Caco-2 (cell line): ENCODE measurements around the gene TLCD5. TPM values are rescaled to one million over a fixed set of nuclear protein-coding genes. Genes with fewer than 3 reads are reported as not detected.

Experiments
- BruUV-seq: library from RNA; stranded (reverse); fragments of 400-500 nt; replicated peaks from 2 replicates; lab custom pipeline; 2021; lab: Mats Ljungman, UMichigan
- CTCF ChIA-PET: fragments of 300-600 bp; sonication (Branson Sonifier 250); formaldehyde crosslinking; loops from one replicate; lab custom pipeline; 2022; ENCODE audit warnings: antibody characterized with exemption; lab: Charles Lee
- POLR2A ChIA-PET: fragments of 300-600 bp; sonication (Branson Sonifier 250); formaldehyde crosslinking; loops from one replicate; lab custom pipeline; 2022; ENCODE audit warnings: antibody characterized with exemption; lab: Charles Lee
- DNase-seq, 2 experiments: peaks; one replicate each; pipeline versions ENCODE4 v3.0.0 to v3.0.0-alpha.2; 2020 to 2022
- H3K27me3 ChIP-seq: replicated peaks from 2 replicates; pipeline ENCODE4 v1.6.0; 2011; ENCODE audit warnings: low read length; ENCODE audit not compliant: control insufficient read depth, insufficient read depth
- H3K36me3 ChIP-seq: 2 replicates; pipeline ENCODE4 v1.5.1; 2011; ENCODE audit warnings: low read length; ENCODE audit not compliant: control insufficient read depth, insufficient read depth
- H3K4me1 ChIP-seq: fragments of 250-450 bp; sonication (Bioruptor Pico); 2 replicates; pipeline ENCODE4 v1.5.1; 2020; ENCODE audit warnings: mild to moderate bottlenecking
- H3K4me3 ChIP-seq: 2 replicates; pipeline ENCODE4 v1.5.1; 2011; ENCODE audit warnings: low read depth, mild to moderate bottlenecking, control low read depth, low read length
- H3K9me3 ChIP-seq: fragments of 250-450 bp; sonication (Bioruptor Pico); 2 replicates; pipeline ENCODE4 v1.5.1; 2020; ENCODE audit warnings: mild to moderate bottlenecking, moderate library complexity
- H3K27ac Mint-ChIP-seq: one replicate; pipeline ENCODE4 v1.8.0; 2022; ENCODE audit warnings: mixed read lengths; ENCODE audit not compliant: unreplicated experiment
- H3K27me3 Mint-ChIP-seq: one replicate; pipeline ENCODE4 v1.8.0; 2022; ENCODE audit warnings: mixed read lengths; ENCODE audit not compliant: insufficient read depth, unreplicated experiment
- H3K36me3 Mint-ChIP-seq: one replicate; pipeline ENCODE4 v1.8.0; 2022; ENCODE audit warnings: mild to moderate bottlenecking, mixed read lengths; ENCODE audit not compliant: insufficient read depth, unreplicated experiment
- H3K4me1 Mint-ChIP-seq: one replicate; pipeline ENCODE4 v1.8.0; 2022; ENCODE audit warnings: low read depth, mixed read lengths; ENCODE audit not compliant: unreplicated experiment
- H3K4me3 Mint-ChIP-seq: one replicate; pipeline ENCODE4 v1.8.0; 2022; ENCODE audit warnings: mild to moderate bottlenecking, moderate library complexity, mixed read lengths; ENCODE audit not compliant: unreplicated experiment
- H3K9me3 Mint-ChIP-seq: one replicate; pipeline ENCODE4 v1.8.0; 2022; ENCODE audit warnings: mixed read lengths; ENCODE audit not compliant: unreplicated experiment
- CTCF ChIP-seq, 2 experiments: fragments of 200-600 bp in 1 of 2; IDR thresholded peaks; 1 replicate in 1 of 2; 2 replicates in 1 of 2; pipeline versions ENCODE4 v1.5.1 to v1.8.0; 2011 to 2022; ENCODE audit warnings: antibody characterized with exemption in 1 of 2, control low read depth in 1 of 2, inconsistent platforms in 1 of 2, low read depth in 1 of 2, low read length in 1 of 2, mild to moderate bottlenecking in 1 of 2, moderate library complexity in 1 of 2; ENCODE audit not compliant: insufficient read depth in 1 of 2, severe bottlenecking in 1 of 2, unreplicated experiment in 1 of 2
- intact Hi-C: fragments of 100-400 bp; cut with micrococcal nuclease; formaldehyde crosslinking; loops from one replicate; pipeline ENCODE4 v1.10.0; 2022; ENCODE audit not compliant: unreplicated experiment
- total RNA-seq: library from RNA; stranded (reverse); gene quantifications from 2 replicates; pipeline ENCODE4 v1.2.3, GENCODE V29; 2022

The TLCD5 gene
- total RNA-seq, 1 experiment from 2014 or later: 11.8 TPM

DNA sequence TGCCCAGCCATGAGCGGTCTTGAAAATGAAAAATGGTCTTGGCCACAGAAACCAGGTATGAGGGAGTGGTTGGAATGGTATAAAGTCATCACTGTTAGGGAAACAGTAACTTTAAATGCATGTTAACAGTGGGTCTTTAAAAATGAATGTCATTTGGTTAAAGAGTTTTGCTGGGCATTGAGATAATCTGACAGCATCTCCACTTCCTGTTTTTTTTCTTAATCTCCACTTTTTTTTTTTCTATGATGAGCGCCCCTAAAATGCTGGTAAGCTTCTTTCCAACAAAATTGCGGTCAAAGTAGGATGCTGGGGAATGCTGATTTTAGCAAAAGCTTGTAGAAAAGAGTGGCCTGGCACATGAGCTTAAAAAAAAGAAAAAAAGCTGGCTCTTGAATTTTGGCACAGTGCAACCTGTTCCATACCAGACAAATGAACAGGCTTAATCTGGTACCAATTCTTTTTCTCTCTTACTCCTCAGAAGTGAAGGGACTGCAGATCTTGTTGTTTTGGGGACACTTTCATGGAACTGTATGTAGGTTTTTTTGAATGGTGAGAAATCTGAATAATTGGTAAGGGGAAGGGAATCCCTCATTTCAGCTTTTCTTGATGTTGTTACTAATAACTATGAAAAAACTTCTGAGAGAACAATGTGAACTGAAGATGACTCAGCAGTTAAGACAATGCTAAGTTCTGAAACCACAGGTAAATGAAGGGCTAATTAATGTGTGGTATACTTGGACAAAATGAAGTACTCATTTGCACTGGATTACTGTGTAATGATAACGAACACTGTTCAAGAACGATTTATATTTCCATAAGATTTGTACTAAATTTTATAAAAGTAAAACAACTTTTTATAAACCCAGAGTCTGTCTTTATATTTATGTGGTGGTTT is 8.0 kb downstream of the TLCD5 start:
- H3K4me1 ChIP-seq: peaks cover 14% of the 10 kb centered on the region
- no peak for DNase-seq
- no peak overlapping the region for H3K4me3 Mint-ChIP-seq
- CTCF ChIA-PET: interaction anchor here (0.7 to 1.5 kb wide), 2 partner anchors 30 to 167 kb away, joined by 4 to 7 read pairs; no protein-coding TSS in a partner anchor
- no peak overlapping the region for H3K4me3 ChIP-seq
- POLR2A ChIA-PET: interaction anchor here (0.7 kb wide), 1 partner anchor 150 kb away, joined by 5 read pairs; no protein-coding TSS in a partner anchor
- H3K9me3 ChIP-seq: no peaks in the 10 kb centered on the region
- H3K9me3 Mint-ChIP-seq: no peaks in the 10 kb centered on the region
- no peaks in the 10 kb centered on the region for H3K27me3 Mint-ChIP-seq
- intact Hi-C loops: loop anchor here (5.0 kb wide), 1 partner anchor 354 kb away; no protein-coding TSS in a partner anchor
- no TSS peak for BruUV-seq
- TF ChIP-seq CTCF (IDR thresholded peaks at IDR 0.05; ENCODE audit: insufficient read depth in 1 of 2, low read depth in 1 of 2, low read length in 1 of 2, severe bottlenecking in 1 of 2, unreplicated experiment in 1 of 2): no peak
- no peaks in the 10 kb centered on the region for H3K27me3 ChIP-seq
- H3K36me3 Mint-ChIP-seq: peaks cover 17% of the 10 kb centered on the region
- no peak overlapping the region for H3K27ac Mint-ChIP-seq
- H3K4me1 Mint-ChIP-seq: peaks cover 23% of the 10 kb centered on the region
- H3K36me3 ChIP-seq: no peaks in the 10 kb centered on the region

- Histone ChIP-seq H3K4me3 (no peak overlapping the region), H3K4me1 (peaks cover 14% of the 10 kb centered on the region), H3K36me3 (no peaks in the 10 kb centered on the region), H3K9me3 (no peaks in the 10 kb centered on the region), H3K27me3 (no peaks in the 10 kb centered on the region)
- CTCF ChIA-PET: interaction anchor here (1.7 kb wide), 1 partner anchor 351 kb away, joined by 6 read pairs; no protein-coding TSS in a partner anchor
- Mint-ChIP-seq H3K4me3 (no peak overlapping the region), H3K27ac (no peak overlapping the region), H3K9me3 (no peaks in the 10 kb centered on the region), H3K27me3 (no peaks in the 10 kb centered on the region), H3K4me1 (peaks cover 28% of the 10 kb centered on the region), H3K36me3 (peaks cover 17% of the 10 kb centered on the region)
- no peak for TF ChIP-seq CTCF (IDR thresholded peaks at IDR 0.05; ENCODE audit: insufficient read depth in 1 of 2, low read depth in 1 of 2, low read length in 1 of 2, severe bottlenecking in 1 of 2, unreplicated experiment in 1 of 2)
- POLR2A ChIA-PET: no interaction called here
- no TSS peak for BruUV-seq
- intact Hi-C loops: loop anchor here (2.0 to 5.0 kb wide), 2 partner anchors 175 to 354 kb away; no protein-coding TSS in a partner anchor
- no peak for DNase-seq
Measured at GRCh38 chr11:120333801-120334200, 8.7 kb downstream of the TLCD5 start.

GRCh38 chr11:120334332-120334731 is 9.2 kb downstream of the TLCD5 start:
- no peak for TF ChIP-seq CTCF (IDR thresholded peaks at IDR 0.05; ENCODE audit: insufficient read depth in 1 of 2, low read depth in 1 of 2, low read length in 1 of 2, severe bottlenecking in 1 of 2, unreplicated experiment in 1 of 2)
- no peak overlapping the region for H3K4me3 Mint-ChIP-seq
- Histone ChIP-seq H3K9me3 (no peaks in the 10 kb centered on the region), H3K4me3 (no peak overlapping the region), H3K27me3 (no peaks in the 10 kb centered on the region), H3K4me1 (peaks cover 17% of the 10 kb centered on the region), H3K36me3 (no peaks in the 10 kb centered on the region)
- peaks cover 17% of the 10 kb centered on the region for H3K36me3 Mint-ChIP-seq
- H3K4me1 Mint-ChIP-seq: peaks cover 30% of the 10 kb centered on the region
- ChIA-PET POLR2A (no interaction called here), CTCF (interaction anchor here (0.6 to 1.7 kb wide), 6 partner anchors 32 to 351 kb away, joined by 3 to 10 read pairs (median 4); no protein-coding TSS in a partner anchor)
- intact Hi-C loops: loop anchor here (2.0 to 5.0 kb wide), 2 partner anchors 174 to 353 kb away; no protein-coding TSS in a partner anchor
- no peak overlapping the region for H3K27ac Mint-ChIP-seq
- H3K27me3 Mint-ChIP-seq: no peaks in the 10 kb centered on the region
- DNase-seq: no peak
- H3K9me3 Mint-ChIP-seq: no peaks in the 10 kb centered on the region
- no TSS peak for BruUV-seq
